Peyer's patch (tissue), 4 donors: ENCODE measurements around the gene RASSF9.

Source experiments
- CTCF ChIP-seq, 6 experiments: fragments of 450-650 bp in 4 of 6; fragments of 200-600 bp in 2 of 6; sonication (generic) in 1 of 6; IDR thresholded peaks; one replicate each; pipeline ENCODE4 v1.5.1; 2017 to 2019; ENCODE audit warnings: antibody characterized with exemption in 6 of 6, mild to moderate bottlenecking in 3 of 6, moderate library complexity in 1 of 6
- POLR2A ChIP-seq, 2 donors: fragments of 450-650 bp; IDR thresholded peaks; one replicate each; pipeline ENCODE4 v1.5.1; 2017; ENCODE audit warnings: antibody characterized with exemption in 2 of 2, mild to moderate bottlenecking in 2 of 2, moderate library complexity in 2 of 2

- TF ChIP-seq CTCF (IDR thresholded peaks at IDR 0.05): no peak
- TF ChIP-seq POLR2A (IDR thresholded peaks at IDR 0.05): no peak
Measured at GRCh38 chr12:85835426-85836196, 598 bp downstream of the RASSF9 start.
